Endothelial cell of hepatic sinusoid (primary cell): ENCODE data around the gene UBE2D1.

Experiments
- in situ Hi-C: cut with HindIII; loops from 2 replicates; pipeline ENCODE4 v1.10.0; 2017; ENCODE audit warnings: low sequenced_read_pairs

The UBE2D1 gene

DNA sequence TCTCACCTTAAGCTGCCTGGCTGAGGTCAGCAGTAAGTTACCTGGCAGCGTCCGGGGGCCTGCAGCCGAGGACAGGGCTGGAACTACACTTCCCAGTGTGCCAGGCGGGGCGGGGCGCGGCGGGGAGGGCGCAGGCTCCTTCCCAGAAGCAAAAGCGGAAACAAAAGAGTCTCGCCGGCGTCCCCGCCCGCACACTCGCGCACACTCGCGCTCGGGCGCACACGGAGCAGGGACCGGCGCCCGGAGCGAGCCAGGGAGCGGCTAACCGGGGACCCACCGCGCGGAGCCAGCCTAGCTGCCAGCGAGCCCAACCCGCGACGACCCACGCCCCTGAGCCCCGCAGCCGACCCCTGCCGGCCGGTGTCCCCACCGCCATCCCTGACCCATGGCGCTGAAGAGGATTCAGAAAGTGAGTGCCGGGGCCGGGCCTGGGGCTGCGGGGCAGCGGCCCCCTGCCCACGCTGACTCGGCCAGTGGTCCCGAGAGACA is at the start of gene UBE2D1:
Gene UBE2D1 (plus strand): TSS at position 190 of the 489 bp plus-strand sequence. CDS start 196 bp downstream, at position 386.
- in situ Hi-C loops, result no loop called here

GRCh38 chr10:58291538-58292174 is 43.1 kb upstream of the UBE2D1 start:
- in situ Hi-C loops, result no loop called here

DNA sequence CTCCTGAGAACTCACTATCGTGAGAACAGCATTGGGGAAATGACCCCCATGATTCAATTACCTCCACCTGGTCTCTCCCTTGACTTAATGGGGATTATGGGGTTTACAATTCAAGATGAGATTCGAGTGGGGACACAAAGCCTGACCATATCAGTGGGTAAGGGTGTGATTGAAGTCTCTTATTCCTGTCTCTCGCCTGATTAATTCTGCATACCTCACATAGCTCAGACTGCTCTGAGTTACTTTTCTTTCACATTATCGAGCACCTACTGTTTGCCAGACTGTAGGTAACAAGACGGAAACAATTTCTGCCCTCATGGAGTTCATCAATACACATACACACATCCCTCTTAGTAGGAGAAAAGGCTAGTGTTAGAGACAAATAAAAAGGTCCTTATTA is 40.8 kb upstream of the UBE2D1 start:
- in situ Hi-C loops, result no loop called here

- in situ Hi-C loops, result no loop called here
Observed at GRCh38 chr10:58299580-58299979, 35.2 kb upstream of the UBE2D1 start.

DNA sequence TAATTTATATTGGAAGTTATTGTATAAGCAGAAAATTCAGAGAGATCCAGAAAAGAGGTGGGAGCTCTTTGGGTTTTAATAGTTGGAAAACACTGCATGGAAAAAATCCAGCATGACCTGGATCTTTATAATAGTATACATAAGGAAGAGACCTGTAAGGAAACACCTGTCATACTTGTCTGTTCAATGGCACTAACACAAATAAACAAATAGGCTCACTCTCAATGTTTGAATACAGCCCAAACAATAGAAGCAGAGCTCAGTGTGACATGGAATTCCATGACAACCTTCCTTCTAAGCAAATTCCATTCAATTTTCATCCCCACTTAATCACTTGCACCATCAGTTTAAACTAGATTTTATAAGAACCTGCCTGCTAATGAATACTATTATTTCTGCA is 34.1 kb upstream of the UBE2D1 start:
- in situ Hi-C loops, result no loop called here

DNA sequence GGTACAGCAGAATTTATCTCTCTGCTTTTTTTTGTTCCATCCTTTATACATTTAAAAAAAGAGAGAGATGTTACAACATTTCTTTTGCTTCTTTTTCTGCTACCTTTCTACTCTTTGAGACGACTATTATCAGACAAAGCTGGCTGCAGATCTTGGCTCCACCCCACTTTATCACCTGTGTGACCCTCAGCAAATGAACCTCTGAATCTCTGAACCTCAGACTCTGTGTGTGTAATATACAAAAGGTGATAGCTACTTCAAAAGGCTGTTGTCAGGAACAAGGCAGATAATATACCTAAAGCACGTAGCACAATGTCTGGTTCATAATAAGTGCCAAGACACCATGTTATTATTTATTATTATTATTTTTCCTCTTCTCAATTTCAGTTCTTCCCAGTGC is 32.6 kb upstream of the UBE2D1 start:
- in situ Hi-C loops, result no loop called here

DNA sequence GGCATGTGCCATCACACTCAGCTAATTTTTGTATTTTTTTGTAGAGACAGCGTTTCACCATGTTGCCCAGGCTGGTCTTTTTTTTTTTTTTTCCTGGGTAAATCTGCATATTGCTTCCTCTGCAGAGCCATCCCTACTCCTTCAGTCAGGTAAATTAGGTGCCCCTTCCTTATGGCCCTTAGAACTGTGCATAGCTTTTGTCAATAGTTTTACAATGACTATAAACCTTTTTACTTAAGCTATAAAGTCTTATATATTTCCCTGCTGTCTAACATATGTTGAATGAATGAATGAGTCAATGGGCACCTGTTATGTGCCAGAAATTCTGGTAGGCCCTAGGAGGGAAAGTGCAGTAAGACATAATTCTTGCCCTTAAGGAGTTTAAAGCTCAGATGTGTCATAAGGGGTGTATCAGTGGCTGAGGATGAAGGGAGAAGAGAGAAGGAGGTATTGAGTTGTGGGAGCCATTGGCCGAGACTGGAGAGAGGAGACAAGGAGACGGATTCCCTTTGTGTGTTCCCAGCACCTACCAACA is 30.6 kb upstream of the UBE2D1 start:
- in situ Hi-C loops, result no loop called here

DNA sequence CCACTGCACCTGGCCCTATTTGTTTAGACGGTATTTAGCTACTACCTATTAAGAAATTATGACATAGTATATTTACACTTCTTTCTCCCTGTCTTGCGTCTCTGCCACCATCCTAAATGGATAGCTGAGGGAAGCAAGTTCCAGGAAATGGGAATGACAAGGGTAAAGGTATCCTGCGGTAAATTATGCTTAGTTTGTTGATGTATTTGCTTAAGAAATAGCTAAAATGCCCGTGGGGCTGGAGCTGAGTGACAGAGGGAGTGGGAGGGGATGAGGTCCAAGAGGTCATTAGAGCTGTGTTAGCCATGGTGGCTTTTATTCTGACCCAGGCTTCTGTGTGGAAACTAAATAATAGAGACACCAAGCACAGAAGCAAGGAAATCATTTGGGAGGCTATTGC is 29.0 kb upstream of the UBE2D1 start:
- in situ Hi-C loops, result no loop called here

DNA sequence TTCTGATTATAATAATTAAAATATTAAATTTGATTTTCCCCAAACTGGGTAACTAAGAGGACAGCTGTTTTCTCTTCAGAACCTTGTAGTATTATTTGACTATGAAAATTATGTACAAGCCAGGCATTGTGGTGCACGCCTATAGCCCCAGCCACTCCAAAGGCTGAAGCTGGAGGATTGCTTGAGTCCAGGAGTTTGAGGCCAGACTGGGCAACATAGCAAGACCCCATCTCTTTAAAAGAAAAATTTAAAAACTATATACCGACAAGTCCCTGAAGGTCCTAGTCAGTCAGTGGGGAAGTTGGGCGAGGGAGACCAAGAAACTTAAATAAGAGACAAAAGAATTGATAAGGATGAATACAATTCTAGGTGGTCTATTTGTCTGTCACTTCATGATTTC is 27.1 kb upstream of the UBE2D1 start:
- in situ Hi-C loops, result no loop called here

DNA sequence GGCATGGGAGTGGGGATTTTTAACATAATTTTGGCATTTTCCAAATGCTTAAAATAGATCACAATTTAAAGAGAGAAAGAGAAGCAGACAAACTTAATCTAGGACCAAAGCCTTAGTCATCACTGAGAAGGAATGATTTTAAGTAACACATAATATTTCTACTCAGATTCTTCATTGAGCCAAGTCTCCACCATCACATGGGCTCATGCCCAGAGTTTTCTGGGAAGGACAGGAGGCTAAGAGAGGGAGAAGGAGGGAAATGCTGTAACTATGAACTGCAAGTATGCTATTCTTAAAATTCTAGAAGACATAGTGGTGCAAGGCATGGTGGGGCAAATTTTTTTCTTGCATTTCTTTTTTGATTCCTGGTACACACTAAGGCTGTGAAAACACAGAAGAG is 23.8 kb upstream of the UBE2D1 start:
- in situ Hi-C loops, result no loop called here

- in situ Hi-C loops, result no loop called here
Observed at GRCh38 chr10:58316874-58317273, 17.9 kb upstream of the UBE2D1 start.

- in situ Hi-C loops, result no loop called here
Observed at GRCh38 chr10:58318346-58318745, 16.5 kb upstream of the UBE2D1 start.

DNA sequence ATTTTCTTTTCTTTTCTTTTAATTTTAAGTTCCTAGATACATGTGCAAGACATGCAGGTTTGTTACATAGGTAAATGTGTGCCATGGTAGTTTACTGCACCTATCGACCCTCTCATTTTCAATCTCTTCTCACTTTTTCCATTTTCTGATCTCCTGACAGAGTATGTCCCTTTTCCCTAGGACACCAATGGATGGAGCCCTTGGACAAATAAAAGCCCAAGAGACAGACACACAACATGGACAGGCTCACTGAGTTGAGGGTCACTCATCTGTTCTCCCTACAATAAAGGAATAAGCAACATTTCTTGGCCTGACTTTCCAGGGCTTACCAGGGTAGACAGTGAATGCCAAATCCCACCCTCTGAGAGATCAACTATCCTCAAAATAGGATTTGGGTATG is 15.2 kb upstream of the UBE2D1 start:
- in situ Hi-C loops, result no loop called here

GRCh38 chr10:58320351-58321049 is 14.3 kb upstream of the UBE2D1 start:
- in situ Hi-C loops, result no loop called here

DNA sequence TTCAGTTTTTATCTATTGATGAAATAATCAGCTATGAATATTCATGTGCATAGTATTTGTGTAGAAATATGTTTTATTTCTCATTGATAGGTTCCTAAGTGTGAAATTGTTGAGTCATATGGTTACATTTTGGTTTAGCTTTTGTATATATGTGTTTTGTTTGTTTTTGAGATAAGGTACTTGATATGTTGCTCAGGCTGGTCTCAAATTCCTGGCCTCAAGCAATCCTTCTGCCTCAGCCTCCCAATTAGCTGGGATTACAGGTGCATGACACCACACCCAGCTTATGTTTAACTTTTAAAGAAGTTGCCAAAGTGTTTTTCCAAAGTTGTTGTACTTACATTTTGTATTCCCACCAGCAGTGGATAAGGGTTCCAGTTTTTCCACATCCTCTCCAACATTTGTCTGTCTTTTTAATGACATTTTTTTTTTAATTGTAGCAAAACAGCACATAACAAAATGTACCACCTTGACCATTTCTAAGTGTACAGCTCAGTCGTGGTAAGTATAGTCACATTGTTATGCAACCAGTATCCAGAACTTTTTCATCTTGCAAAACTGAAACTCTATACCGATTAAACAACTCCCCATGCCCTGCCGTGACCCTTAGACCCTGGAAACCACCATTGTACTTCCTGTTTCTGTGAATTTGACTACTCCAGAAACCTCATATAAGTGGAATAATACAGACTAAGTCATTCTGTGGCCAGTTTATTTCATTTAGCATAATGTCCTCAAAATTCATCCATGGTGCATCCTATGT is 12.6 kb upstream of the UBE2D1 start:
- in situ Hi-C loops, result no loop called here

GRCh38 chr10:58322835-58323209 is 12.0 kb upstream of the UBE2D1 start:
- in situ Hi-C loops, result no loop called here

DNA sequence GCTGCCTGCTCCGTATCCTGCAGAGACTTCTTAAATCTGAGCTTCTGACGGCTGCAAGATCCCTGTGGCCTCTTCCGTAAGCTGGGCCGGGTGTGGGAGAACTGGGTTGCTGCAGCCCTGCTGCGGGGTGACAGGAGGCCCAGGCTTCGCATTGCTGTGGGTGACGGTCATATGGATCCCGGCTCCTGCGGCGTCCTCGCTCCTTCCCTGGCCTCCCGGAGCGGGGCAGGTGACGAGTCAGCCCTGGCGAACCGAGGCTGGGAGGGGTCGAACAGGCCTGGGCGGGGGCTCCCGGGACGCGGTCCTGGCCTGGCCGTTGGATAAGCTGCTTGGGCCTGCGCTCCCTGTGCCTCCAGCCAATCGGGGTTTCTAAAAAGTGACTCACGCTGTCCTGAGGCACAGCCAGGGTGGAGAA is 7.8 kb upstream of the UBE2D1 start:
- in situ Hi-C loops, result loop anchor here (5.0 kb wide), 1 partner anchor 155 kb away; no protein-coding TSS in a partner anchor

DNA sequence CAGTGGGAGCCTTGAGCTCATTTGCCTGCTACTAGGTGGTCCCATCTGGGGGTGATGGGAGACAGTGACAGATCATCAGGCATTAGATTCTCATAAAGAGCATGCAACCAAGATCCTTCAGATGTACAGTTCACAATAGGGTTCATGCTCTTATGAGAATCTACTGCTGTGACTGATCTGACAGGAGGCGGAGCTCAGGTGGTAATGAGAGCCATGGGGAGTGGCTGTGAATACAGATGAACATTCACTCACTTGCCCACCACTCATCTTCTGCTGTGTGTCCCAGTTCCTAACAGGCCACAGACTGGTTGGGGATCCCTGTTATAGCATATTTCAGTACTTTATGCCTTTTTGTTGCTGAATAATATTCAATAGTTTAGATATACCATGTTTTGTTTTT is 6.6 kb upstream of the UBE2D1 start:
- in situ Hi-C loops, result loop anchor here (5.0 kb wide), 1 partner anchor 156 kb away; no protein-coding TSS in a partner anchor

- in situ Hi-C loops, result no loop called here
Observed at GRCh38 chr10:58330431-58330830, 4.4 kb upstream of the UBE2D1 start.

GRCh38 chr10:58331646-58332045 is 3.2 kb upstream of the UBE2D1 start:
- in situ Hi-C loops, result no loop called here

DNA sequence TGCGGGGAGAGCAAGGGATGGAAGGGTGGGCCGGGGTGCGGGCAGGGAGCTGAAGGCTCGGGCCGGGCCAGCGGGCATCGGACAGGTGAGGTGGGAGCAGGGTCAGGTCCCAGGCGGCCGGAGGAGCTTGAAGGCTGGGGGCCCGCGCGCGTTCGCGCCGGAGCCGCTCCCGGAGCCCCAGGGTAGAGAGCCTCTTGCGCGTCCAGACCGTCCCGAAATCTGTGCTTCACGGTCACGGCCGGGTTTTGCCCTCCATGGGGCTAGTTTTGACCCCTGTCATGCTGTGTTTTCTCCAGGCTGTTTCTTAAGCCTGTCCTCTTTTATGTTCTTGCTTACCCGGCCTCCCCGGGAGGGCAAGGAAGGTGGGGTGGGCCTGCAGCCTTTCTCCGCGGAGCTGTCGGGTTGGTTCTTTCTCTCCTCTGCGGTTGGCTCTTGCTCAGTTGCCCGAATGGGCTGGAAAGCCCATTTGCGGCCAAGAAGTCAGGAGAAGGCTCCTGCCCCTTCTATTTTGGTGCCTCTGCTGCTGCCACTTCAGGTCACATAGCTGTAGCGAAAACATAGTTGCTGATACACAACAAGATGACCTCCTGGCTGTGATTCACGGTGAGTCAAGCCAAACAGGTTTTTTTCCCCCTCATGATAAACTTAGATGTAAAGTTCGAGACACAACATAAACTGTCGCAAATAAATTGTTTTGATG is 650 bp downstream of the UBE2D1 start:
- in situ Hi-C loops, result no loop called here
